ENCODE data around the gene TAS2R41.

DNA sequence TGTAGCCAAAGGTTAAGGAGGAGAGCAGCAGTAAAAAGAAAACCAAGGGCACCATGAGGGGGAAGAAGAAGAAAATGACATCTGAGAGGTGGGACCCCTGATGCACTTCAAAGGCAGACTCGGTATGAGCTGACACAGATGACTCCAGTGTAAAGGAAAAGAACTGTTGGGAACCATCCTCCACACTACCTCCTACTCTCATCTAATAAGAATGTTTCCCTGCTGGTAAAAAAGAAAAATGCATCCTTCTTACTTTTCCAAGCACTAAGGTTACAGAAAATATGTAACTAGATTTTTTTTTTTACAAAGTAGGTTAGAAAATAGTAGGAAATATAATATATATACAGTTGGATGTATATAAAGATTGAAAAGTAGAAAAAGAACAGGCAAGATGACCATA is 16.9 kb downstream of the TAS2R41 start:
- TF ChIP-seq, protein P1, sequence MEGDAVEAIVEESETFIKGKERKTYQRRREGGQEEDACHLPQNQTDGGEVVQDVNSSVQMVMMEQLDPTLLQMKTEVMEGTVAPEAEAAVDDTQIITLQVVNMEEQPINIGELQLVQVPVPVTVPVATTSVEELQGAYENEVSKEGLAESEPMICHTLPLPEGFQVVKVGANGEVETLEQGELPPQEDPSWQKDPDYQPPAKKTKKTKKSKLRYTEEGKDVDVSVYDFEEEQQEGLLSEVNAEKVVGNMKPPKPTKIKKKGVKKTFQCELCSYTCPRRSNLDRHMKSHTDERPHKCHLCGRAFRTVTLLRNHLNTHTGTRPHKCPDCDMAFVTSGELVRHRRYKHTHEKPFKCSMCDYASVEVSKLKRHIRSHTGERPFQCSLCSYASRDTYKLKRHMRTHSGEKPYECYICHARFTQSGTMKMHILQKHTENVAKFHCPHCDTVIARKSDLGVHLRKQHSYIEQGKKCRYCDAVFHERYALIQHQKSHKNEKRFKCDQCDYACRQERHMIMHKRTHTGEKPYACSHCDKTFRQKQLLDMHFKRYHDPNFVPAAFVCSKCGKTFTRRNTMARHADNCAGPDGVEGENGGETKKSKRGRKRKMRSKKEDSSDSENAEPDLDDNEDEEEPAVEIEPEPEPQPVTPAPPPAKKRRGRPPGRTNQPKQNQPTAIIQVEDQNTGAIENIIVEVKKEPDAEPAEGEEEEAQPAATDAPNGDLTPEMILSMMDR (CRISPR knock-in tag; IDR thresholded peaks at IDR 0.05), result no peak
- TF ChIP-seq STAT5B (CRISPR knock-in tag; IDR thresholded peaks at IDR 0.05) (no peak), ZNF180 (CRISPR knock-in tag; IDR thresholded peaks at IDR 0.05; ENCODE audit: borderline replicate concordance, low read depth) (no peak), EP300 (IDR thresholded peaks at IDR 0.05; ENCODE audit: low read depth in 2 of 2, low read length in 2 of 2) (no peak), EP300 (CRISPR knock-in tag; IDR thresholded peaks at IDR 0.05; ENCODE audit: borderline replicate concordance) (no peak), FOXA1 (IDR thresholded peaks at IDR 0.05) (no peak), FOXA1 (CRISPR knock-in tag; IDR thresholded peaks at IDR 0.05) (no peak), ZNF326 (CRISPR knock-in tag; IDR thresholded peaks at IDR 0.05; ENCODE audit: borderline replicate concordance) (no peak)
- TF ChIP-seq, protein P2, sequence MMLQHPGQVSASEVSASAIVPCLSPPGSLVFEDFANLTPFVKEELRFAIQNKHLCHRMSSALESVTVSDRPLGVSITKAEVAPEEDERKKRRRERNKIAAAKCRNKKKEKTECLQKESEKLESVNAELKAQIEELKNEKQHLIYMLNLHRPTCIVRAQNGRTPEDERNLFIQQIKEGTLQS (CRISPR knock-in tag; IDR thresholded peaks at IDR 0.05), result no peak
- TF ChIP-seq, protein P3, sequence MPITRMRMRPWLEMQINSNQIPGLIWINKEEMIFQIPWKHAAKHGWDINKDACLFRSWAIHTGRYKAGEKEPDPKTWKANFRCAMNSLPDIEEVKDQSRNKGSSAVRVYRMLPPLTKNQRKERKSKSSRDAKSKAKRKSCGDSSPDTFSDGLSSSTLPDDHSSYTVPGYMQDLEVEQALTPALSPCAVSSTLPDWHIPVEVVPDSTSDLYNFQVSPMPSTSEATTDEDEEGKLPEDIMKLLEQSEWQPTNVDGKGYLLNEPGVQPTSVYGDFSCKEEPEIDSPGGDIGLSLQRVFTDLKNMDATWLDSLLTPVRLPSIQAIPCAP (CRISPR knock-in tag; IDR thresholded peaks at IDR 0.05; ENCODE audit: low read depth), result no peak
